GM11168 (cell line): Measurements from ENCODE around the gene C1GALT1.

ENCODE experiments used
- in situ Hi-C: fragments of 300-500 bp; cut with MboI; formaldehyde crosslinking; loops from one replicate; pipeline ENCODE4 v1.12.0; 2022; ENCODE audit warnings: low sequenced_read_pairs; ENCODE audit not compliant: unreplicated experiment

C1GALT1 gene

DNA sequence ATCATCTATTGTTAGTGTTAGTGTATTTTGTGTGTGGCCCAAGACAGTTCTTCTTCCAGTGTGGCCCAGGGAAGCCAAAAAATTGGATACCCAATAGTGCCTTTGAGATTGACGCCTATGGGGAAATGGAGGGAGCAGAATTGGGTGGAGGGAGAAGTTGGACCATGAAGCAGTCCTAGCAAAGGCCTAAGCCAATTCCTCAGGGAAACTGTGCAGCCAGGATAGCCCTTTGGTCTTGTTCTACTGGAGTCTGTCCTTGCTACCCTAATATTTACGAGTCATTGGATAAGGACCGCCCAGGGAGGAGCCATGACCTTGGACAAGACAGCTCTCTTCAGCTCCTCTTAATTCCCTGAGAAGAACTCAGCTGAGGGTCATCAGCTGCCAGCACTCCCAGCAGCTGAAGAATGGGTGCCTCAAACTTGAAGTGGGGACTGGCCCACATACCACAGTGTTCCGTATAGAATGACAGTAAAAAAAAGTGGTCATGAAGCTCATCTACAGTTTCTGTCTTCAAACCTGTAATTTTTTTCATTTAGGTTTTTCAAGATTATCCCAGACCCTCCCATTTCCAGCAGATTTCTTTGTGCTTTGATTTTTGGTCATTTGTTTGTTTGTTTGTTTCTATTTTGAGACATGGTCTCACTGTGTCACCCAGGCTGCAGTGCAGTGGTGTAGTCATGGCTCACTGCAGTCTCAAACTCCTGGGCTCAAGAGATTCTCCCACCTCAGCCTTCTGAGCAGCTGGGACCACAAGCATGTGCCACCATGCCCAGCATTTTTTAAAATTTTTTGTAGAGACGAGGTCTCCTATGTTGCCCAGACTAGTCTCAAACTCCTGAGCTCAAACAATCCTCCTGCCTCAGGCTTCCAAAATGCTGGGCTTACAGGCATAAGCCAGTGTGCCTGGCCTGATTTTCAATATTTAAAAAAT lies 81.2 kb downstream of the C1GALT1 start:
- in situ Hi-C loops = no loop called here

DNA sequence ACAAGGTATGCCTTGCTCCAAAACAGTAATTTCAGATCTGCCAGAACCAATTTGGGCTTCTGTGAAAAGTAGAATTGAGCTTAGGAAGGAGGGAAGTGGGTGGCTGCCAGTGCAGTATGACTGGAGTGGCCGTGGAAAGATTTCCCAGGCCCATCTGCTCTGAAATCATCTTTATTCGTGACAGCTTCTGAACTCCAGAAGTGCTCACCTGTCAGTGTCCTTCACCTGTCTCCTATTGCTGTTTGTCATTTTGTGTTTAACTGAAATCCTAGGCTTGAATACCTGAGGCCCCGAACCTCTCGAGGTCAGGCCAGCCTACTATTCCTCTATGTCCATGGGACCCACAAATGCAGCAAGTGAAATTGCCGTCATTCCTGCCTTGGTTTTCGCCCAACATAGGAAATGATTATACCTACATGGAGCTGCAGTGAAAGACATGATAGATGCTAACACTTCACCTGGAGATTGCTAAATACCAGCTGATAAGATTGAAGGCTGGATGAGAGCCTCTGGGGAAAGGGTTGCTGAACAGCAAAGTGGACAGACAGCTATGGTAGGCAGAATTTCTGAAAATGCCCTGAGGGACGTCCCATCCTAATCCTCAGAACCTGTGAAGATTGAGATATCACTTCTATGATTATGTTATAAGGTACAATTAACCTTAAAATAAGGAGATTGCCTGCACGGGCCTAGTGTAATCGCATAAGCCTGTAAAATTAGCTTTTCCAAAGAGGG lies 82.1 kb downstream of the C1GALT1 start:
- in situ Hi-C loops = no loop called here

DNA sequence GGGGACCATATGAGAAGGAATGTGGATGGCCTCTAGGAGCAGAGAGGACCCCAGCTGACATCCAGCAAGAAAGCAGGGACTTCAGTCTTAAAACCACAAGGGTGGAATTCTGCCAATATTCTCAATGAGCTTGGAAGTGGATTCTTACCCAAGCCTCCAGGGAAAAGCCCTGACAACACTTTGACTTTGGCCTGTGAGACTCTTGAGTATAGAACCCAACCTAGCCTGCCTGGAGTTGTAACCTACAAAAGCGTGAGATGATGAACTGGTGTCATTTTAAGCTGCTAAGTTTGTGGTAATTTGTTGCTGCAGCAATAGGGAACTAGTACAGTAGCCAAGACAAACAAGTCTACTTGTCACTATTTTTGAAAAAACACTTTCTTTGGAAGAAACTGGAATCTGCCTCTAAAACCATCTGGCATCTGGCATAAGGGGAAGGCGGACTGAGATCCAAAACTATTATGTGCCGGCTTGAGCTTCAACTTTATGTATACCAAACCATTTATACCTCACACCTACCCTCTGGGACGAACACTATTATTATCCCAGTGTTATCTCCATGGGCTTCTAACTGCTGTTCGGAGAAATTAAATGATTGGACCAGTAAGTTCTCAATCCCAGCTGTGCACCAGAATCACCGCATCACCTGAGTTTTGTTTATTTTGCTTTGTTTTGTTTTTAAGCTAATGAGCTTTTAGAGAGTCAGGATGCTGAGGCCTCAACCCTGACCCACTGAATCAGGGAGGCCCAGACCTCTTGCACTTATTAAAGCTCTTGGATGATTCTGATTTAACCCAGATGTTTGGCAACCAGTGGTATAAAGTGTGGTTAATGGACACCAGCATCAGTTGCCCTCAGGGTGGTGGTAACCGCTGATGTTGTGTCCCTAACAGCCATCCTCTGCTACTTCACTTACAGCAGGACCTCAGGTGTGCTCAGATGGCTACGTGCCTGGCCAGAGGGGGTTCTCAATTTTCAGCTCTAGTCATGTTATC lies 83.0 kb downstream of the C1GALT1 start:
- in situ Hi-C loops = no loop called here

DNA sequence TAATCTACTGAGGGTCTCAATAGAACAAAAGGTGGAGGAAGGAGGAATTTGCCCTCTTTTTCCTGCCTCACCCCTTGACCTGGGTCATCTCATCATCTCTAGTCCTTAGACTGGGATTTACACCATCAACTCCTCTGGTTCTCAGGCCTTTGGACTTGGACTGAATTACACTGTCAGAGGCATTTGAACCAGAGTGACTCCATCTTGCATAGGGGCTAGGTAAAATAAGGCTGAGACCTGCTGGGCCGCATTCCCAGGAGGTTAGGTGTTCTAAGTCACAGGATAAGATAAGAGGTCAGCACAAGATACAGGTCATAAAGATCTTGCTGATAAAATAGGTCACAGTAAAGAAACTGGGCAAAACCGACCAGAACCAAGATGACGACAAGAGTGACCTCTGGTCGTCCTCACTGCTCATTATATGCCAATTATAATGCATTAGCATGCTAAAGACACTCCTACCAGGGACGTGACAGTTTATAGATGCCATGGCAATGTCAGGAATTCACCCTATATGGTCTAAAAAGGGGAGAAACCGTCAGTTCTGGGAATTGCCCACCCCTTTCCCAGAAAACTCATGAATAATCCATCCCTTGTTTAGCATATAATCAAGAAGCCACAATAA lies 84.0 kb downstream of the C1GALT1 start:
- in situ Hi-C loops = no loop called here

DNA sequence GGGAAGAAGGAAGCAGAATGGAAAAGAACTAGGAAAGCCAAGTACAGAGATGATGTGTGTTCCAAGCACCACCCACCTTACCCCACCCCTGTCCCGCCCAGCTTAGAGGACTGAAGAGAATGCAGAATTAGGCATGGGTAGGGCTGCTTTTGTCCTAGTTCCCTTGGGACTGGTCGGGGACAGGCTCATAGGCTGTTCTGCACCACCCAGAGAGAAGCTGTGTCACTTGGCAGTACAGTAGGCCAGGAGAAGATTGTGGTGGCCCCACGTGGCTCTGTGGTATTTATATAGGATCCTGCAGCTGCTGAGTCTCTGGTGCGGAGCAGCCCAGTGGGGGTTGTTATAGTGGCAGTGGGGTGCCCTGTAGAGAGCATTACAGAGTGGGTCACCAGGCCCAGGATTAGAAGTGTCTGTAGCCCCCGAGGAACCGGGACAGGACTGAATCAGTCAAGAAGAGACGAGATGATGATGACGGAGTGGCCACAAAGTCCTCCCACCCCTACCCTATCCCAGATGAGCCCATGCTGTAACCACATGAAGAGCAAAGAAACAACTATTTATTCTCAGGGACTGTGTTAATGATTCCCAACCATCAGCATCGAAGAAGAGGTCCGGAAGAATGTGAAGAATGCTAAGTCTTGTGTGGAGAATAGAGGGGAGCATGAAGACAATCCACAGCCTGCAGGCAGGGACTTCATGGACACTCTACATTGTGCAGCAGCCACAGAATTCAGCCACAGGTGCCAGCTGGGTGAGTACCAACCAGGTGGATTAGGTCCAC lies 88.9 kb downstream of the C1GALT1 start:
- in situ Hi-C loops = no loop called here

DNA sequence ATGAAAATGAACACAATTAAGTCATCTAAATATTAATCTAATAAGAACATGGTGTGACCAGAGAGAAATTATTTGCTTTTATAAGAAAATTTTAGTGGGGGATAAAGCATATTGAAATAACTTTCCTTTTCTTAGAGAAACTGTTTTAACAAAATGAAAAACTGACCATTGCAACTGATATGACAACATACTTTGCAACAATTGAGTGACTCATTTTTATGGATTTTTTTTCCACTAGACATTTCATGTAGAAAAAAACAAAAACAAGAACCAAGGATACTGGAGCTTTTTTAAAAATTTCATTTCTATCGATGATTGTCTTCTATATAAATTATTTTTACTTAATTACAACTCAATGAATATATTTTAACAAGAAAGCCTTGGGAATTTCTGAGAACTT lies 90.0 kb downstream of the C1GALT1 start:
- in situ Hi-C loops = no loop called here

DNA sequence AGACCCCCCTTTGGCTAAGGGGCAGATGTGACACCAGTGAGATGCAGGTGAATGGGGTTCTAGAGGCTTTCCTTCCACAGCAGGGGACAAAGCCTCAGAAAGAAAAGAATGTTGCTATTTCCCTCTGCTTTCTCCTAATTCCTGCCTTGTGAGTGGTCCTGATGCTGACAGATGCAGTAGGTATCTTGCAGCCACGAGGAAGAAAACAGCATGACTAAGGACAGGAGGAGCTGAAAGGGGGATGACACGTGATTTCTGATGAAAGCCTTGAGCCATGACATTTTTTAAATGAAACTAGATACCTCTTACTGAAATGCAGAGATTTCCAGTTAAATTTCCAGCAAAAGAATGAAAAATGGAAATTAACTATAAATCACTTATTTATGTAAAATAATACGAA lies 92.4 kb downstream of the C1GALT1 start:
- in situ Hi-C loops = no loop called here

DNA sequence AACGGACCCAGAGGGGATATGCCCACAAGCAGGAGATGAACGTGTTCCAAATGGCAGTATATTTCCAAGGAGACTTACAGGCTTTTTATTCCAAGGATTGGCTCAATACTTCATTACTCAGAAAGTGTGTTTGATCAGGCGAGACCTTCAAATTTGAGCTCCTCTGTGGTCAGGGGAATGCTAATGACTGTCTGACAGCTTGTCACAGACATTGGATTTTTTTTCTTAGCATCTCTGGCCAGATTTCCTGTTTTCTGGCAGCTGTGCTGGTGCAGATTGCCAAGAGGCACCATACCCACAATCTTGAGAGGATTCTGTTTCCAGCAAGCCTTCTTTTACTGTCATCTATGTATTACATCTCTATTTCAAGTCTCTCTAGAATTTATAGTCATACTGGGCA lies 93.8 kb downstream of the C1GALT1 start:
- in situ Hi-C loops = no loop called here

DNA sequence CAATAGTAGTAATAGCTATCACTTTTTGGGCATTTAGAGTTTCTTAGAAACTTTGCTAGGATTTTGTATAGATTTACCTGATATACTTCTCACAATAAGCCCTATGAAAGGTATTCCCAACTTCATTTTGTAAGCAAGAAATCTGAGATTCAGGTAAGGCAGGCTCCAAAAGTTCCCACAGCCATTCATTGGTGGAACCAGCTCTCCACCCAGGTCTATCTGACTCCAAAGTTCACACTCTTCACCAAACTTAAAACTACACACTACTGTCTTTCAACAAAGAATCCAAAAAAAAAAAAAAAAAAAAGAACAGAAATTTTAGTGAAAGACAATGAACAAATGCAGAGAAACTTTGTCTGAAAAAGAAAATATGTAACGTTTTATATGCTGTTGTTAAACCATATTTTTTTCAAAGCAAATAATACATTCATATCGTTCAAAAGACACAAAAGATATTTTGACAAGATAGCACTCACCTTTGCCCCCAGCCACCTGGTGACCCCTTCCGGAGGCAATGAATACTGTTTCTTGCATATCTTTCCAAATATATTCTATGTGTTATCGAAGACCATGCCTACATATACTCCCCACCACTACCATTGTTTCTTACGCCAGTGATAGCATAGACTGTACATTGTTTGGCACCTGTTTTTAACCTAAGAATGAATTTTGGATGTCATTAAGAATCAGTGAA lies 108.2 kb downstream of the C1GALT1 start:
- in situ Hi-C loops = no loop called here

DNA sequence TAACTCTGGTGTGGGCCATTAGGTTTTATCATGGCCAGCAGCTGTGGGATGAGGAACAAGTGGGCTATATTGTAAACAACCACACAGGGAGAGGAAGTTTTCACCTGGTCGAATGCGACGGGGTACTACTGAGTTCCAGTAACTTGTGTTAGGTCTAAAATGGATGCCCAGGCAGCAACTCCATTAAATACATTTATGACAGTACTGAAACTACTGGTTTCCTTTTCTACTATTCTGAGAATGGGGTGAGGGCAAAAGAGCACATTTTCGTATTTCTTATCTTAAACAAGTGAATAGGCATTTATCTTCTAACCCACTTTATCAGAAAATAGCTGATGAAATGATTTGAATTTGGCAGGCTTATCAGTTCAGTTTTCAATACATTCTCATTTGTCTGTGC lies 109.7 kb downstream of the C1GALT1 start:
- in situ Hi-C loops = no loop called here

DNA sequence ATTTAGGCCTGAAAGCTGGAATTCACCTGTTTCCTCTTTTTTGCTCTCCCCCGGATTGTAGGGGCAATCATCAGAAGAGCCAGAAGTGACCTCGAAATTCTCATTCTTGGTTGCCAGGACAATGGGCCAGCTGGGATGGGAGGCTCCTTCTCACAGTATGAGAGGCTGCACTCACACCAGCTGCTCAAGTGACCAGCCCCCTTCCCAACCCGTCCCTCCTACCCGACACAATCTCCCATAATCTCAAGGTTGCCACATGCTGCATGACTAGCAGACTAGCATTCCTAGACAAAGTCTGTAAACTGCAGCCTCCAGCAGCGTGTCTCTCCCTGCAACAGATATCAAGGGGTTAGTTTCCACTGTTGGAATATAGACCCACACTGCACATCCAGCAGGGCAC lies 110.3 kb downstream of the C1GALT1 start:
- in situ Hi-C loops = no loop called here

DNA sequence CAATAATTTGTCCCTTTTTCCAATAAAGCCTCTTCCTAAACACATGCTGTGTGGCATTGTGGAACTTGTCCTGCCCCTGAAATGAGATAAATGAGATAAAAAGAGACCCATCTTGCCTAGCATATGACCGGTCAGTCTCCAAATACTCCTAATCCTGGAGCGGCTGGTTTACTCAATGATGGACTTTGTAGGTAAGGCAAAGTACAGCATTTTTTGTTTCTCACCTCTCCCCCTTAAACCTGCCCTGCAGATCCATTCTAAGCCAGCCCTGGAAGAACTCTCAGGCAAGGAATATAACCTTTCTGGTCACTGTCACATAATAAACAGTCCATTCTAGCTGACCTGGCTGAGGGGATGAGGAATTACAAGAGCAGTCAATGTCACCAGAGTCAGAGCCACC lies 110.7 kb downstream of the C1GALT1 start:
- in situ Hi-C loops = no loop called here

DNA sequence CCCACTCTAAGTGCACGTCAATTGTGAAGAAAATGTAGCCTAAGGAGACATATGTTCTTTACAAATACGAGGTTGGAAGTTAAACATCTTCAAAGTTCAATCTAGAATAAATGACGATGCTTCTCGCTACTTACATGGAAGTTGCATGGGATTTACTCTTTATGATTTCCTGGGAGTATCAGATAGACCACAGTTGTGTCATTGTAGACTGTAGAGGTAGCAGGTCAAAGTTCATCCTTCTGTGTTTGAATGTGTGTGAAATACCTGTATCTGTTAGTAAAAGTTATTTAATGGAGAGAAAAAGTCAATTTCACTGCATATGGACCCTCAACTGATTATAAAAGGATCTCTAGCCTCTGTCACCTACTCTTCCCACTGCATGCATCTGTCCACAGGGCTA lies 112.6 kb downstream of the C1GALT1 start:
- in situ Hi-C loops = no loop called here
